Upper lobe of left lung (tissue), 6 donors: ENCODE results near the gene RNF19B. TPM values are rescaled to one million over a fixed set of nuclear protein-coding genes. Genes with fewer than 3 reads are reported as not detected.
A peak's percentile ranks its signal among the peaks of the same experiment; 100 is the strongest.
"Not testable (repeated sequence)": the region's sequence is repeated elsewhere in the genome, so short reads cannot be mapped to it uniquely, and the experiment has no call there.

Experiments used
- ATAC-seq, 2 donors: fragments of 200-7000 bp; cut with Tn5 transposase; one replicate each; pipeline ENCODE4 v1.9.1; 2022; ENCODE audit warnings: mild to moderate bottlenecking in 2 of 2, moderate library complexity in 2 of 2; ENCODE audit not compliant: low FRiP score in 2 of 2
- DNase-seq, 2 donors: peaks; one replicate each; pipeline ENCODE4 v3.0.0-alpha.2; 2019 to 2020
- H3K27ac ChIP-seq, 4 donors: fragments of 200-600 bp; sonication (generic); one replicate each; pipeline ENCODE4 v1.5.1; 2016 to 2019
- H3K27me3 ChIP-seq, 4 donors: fragments of 200-600 bp; sonication (generic); one replicate each; pipeline ENCODE4 v1.5.1; 2017 to 2019
- H3K36me3 ChIP-seq, 4 donors: fragments of 200-600 bp; sonication (generic); one replicate each; pipeline ENCODE4 v1.5.1; 2016 to 2019
- H3K4me1 ChIP-seq, 4 donors: fragments of 200-600 bp; sonication (generic); one replicate each; pipeline ENCODE4 v1.5.1; 2018 to 2019
- H3K4me3 ChIP-seq, 4 donors: fragments of 200-600 bp; sonication (generic); one replicate each; pipeline ENCODE4 v1.5.1; 2017 to 2019; ENCODE audit warnings: mild to moderate bottlenecking in 2 of 4, moderate library complexity in 1 of 4
- H3K9me3 ChIP-seq, 4 donors: fragments of 200-600 bp; sonication (generic); one replicate each; pipeline ENCODE4 v1.5.1; 2018 to 2019
- EP300 ChIP-seq, 4 donors: sonication (generic); formaldehyde crosslinking; IDR thresholded peaks; one replicate each; pipeline ENCODE4 v1.5.1; 2017; ENCODE audit warnings: antibody characterized with exemption in 4 of 4, control low read depth in 2 of 4
- POLR2A ChIP-seq, 4 donors: fragments of 450-650 bp; IDR thresholded peaks; one replicate each; pipeline ENCODE4 v1.5.1; 2016 to 2017; ENCODE audit warnings: antibody characterized with exemption in 4 of 4, mild to moderate bottlenecking in 2 of 4
- POLR2AphosphoS5 ChIP-seq, 2 donors: sonication (generic); formaldehyde crosslinking; IDR thresholded peaks; one replicate each; pipeline ENCODE4 v1.5.1; 2017; ENCODE audit warnings: antibody characterized with exemption in 2 of 2
- WGBS, 2 donors: methylation state at CpG; one replicate each; pipeline ENCODE4 v1.1.5; 2017 to 2018; 5-methylcytosine and 5-hydroxymethylcytosine counted together
- total RNA-seq, 6 donors: library from RNA; depleted of rRNA in 4 of 6; stranded (reverse); fragments of >200 nt in 4 of 6; gene quantifications; one replicate each; pipeline versions ENCODE4 v1.1.0 to v1.2.1, GENCODE V29; 2016 to 2021
- TF ChIP-seq, protein P1 (sequence below), 6 experiments: fragments of 450-650 bp in 4 of 6; fragments of 200-600 bp in 2 of 6; sonication (generic) in 2 of 6; IDR thresholded peaks; one replicate each; pipeline ENCODE4 v1.5.1; 2016 to 2019; ENCODE audit warnings: antibody characterized with exemption in 6 of 6
- donor health status: DM: no; HTN: no; CAD: no; lungs with moderate emphysema.
- donor health status: DM: no; HTN: yes; CAD: no; lungs with severe emphysema.

RNF19B gene
- total RNA-seq, 6 donors from 2014 or later = 28.7 to 44.5 (median 37.4) TPM

DNA sequence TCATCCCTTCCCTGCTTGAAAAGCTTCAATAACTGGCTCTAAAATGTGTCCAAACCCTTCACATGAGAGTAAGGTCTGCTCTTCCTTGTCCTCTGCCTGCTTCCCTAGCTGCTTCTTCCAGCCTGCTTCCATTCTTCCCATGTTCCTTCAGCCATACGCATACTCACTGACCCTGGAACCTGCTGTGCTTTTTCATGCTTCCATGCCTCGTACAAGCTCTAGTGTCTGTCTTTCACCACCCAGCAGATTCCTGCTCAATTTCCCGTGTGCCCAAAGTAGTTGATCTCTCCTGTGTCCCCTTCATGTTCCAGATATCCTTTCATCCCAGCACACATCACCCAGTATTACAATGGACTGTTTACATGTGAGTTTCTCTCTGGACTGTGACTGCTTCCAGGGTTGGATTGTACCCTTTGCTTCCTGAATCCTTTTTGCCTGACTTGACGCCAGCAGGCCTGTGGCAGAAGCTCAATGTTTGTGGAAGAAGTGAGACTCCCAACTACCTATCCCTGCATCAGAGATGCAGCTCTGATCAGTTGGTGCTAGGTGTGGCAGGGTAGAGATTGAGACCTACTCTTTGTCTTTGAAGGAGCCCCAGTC lies 35.9 kb upstream of the RNF19B start:
- Histone ChIP-seq H3K9me3 (no peaks in the 10 kb centered on the region), H3K27me3 (no peaks in the 10 kb centered on the region), H3K4me1 (peaks cover 35 to 55% (median 42%) of the 10 kb centered on the region in 4 donors), H3K27ac (peak overlapping the region in 2 of 4 donors; percentile 31 to 36), H3K36me3 (no peaks in the 10 kb centered on the region), H3K4me3 (no peak overlapping the region)
- 54 to 64% methylated on average over 4 of the region's 4 CpGs for WGBS, 2 donors
- ATAC-seq = no peak
- DNase-seq = no peak
- TF ChIP-seq, protein P1, sequence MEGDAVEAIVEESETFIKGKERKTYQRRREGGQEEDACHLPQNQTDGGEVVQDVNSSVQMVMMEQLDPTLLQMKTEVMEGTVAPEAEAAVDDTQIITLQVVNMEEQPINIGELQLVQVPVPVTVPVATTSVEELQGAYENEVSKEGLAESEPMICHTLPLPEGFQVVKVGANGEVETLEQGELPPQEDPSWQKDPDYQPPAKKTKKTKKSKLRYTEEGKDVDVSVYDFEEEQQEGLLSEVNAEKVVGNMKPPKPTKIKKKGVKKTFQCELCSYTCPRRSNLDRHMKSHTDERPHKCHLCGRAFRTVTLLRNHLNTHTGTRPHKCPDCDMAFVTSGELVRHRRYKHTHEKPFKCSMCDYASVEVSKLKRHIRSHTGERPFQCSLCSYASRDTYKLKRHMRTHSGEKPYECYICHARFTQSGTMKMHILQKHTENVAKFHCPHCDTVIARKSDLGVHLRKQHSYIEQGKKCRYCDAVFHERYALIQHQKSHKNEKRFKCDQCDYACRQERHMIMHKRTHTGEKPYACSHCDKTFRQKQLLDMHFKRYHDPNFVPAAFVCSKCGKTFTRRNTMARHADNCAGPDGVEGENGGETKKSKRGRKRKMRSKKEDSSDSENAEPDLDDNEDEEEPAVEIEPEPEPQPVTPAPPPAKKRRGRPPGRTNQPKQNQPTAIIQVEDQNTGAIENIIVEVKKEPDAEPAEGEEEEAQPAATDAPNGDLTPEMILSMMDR (IDR thresholded peaks at IDR 0.05) = no peak
- no peak for TF ChIP-seq POLR2A (IDR thresholded peaks at IDR 0.05)
- no peak for TF ChIP-seq EP300 (IDR thresholded peaks at IDR 0.05)
- no peak for TF ChIP-seq POLR2AphosphoS5 (IDR thresholded peaks at IDR 0.05)

DNA sequence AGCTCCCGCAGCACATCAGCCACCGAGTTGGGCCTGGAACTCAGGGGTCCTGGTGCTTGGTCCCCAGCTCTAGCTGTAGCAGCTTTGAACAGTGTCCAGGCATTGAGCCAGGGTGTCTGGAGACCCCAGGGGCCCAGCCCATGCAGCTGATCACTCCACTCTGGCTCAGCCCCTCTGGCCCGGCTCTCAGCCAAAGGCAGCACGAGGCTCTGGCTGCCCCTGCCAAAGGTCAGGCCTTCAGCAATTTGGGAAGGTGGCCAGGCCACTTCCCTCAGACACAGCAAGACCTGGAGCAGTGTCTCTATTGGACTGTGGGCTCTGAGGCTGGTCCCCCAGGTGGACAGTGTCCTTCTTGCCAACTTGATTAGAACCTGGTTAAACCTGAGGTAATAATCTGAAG lies 34.4 kb upstream of the RNF19B start:
- no peaks in the 10 kb centered on the region for H3K36me3 ChIP-seq
- H3K4me1 ChIP-seq = peaks cover 34 to 46% (median 39%) of the 10 kb centered on the region in 4 donors
- H3K4me3 ChIP-seq = no peak overlapping the region
- peak in 1 of 2 donors; percentile 48 for DNase-seq
- WGBS, 2 donors = 75% methylated on average over 4 of the region's 4 CpGs; no CpG with 5 or more reads in 1 of the 2 donors
- ATAC-seq = no peak
- H3K9me3 ChIP-seq = no peaks in the 10 kb centered on the region
- TF ChIP-seq, protein P1 (IDR thresholded peaks at IDR 0.05) = no peak
- TF ChIP-seq POLR2AphosphoS5 (IDR thresholded peaks at IDR 0.05) (no peak), POLR2A (IDR thresholded peaks at IDR 0.05) (no peak), EP300 (IDR thresholded peaks at IDR 0.05) (no peak)
- H3K27ac ChIP-seq = peak overlapping the region in 2 of 4 donors; percentile 50 to 73
- H3K27me3 ChIP-seq = no peaks in the 10 kb centered on the region

DNA sequence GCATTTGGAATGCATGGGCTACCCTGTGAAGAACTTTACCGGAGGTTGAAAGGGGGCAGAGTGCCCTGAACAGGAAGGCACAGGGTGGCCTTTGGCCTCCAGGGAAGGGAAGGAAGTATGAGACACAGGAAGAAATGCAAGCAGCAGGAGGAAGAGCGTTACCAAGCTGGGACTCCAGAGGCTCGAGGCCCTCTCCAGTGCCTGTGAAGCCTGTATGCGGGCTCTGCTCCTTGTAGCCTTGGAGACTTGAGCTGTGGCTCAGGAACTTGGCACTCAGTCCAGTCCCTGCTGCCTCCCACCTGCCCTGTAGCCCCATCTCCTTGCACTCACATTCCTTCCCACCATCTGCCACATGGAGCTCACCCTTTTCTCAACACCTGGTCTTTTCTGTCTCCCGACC lies 33.5 kb upstream of the RNF19B start:
- ATAC-seq (peak; percentile 40 to 49), DNase-seq (peak in 1 of 2 donors; percentile 34)
- peak overlapping the region; percentile 18 to 76 (median 58) for H3K27ac ChIP-seq

DNA sequence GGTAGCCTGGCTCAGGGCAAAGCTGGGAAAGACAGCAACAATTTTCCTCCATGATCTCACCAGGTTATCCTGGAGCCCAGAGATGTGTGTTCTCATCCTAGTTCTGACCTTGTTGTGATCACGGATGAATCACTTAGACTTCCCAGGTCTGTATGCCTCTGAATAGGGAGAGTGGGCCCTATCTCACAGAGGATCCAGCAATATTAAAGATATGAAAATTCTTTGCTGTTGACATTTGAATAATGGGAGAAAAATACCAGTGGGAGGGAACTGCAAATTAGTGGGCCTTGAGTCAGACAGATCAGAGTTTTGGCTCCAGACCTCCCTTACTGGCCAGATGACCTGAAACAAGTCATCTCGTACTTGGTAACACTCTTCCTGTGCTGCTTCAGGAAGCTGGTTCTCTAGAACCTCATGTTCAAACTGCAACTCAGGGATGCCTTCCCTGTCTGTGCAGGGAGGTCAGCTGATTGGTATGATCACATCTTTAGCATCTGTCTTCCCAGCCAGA lies 32.8 kb upstream of the RNF19B start:
- Histone ChIP-seq H3K9me3 (no peaks in the 10 kb centered on the region), H3K4me3 (no peak overlapping the region), H3K4me1 (peaks cover 42 to 59% (median 48%) of the 10 kb centered on the region in 4 donors), H3K27me3 (no peaks in the 10 kb centered on the region), H3K36me3 (no peaks in the 10 kb centered on the region), H3K27ac (peak overlapping the region; percentile 18 to 76 (median 58))
- TF ChIP-seq, protein P1 (IDR thresholded peaks at IDR 0.05) = no peak
- TF ChIP-seq POLR2AphosphoS5 (IDR thresholded peaks at IDR 0.05) = no peak
- TF ChIP-seq EP300 (IDR thresholded peaks at IDR 0.05) = no peak
- no peak for TF ChIP-seq POLR2A (IDR thresholded peaks at IDR 0.05)
- WGBS, 2 donors = 68 to 77% methylated on average over 2 of the region's 2 CpGs
- ATAC-seq (peak in 1 of 2 donors; percentile 49), DNase-seq (no peak)

More for the DNA sequence above, 33.5 kb upstream of the RNF19B start:
- TF ChIP-seq EP300 (IDR thresholded peaks at IDR 0.05) = no peak
- TF ChIP-seq, protein P1 (IDR thresholded peaks at IDR 0.05) = no peak
- TF ChIP-seq POLR2AphosphoS5 (IDR thresholded peaks at IDR 0.05) = peak in 1 of 2 donors; percentile 39
- TF ChIP-seq POLR2A (IDR thresholded peaks at IDR 0.05) = no peak
- whole genome bisulfite sequencing, 2 donors = 66 to 69% methylated on average over 5 of the region's 5 CpGs
- no peak overlapping the region for H3K4me3 ChIP-seq
- no peaks in the 10 kb centered on the region for H3K9me3 ChIP-seq
- H3K4me1 ChIP-seq = peaks cover 38 to 53% (median 42%) of the 10 kb centered on the region in 4 donors
- H3K27me3 ChIP-seq = no peaks in the 10 kb centered on the region
- H3K36me3 ChIP-seq = no peaks in the 10 kb centered on the region

DNA sequence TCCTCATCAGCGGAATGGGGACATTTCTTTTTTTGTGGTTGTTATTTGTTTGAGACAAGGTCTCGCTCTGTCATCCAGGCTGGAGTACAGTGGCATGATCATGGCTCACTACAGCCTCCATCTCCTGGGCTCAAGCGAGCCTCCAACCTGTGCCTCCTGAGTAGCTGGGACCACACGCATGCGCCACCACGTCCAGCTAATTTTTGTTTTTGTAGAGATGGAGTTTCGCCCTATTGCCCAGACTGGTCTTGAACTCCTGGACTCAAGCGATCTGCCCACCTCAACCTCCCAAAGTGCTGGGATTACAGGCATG lies 28.7 kb upstream of the RNF19B start:
- H3K4me1 ChIP-seq = peaks cover 49 to 67% (median 63%) of the 10 kb centered on the region in 4 donors
- peak in 1 of 2 donors; percentile 28 for DNase-seq

More for the DNA sequence above, 28.7 kb upstream of the RNF19B start:
- H3K36me3 ChIP-seq, ATAC-seq, H3K27me3 ChIP-seq, H3K9me3 ChIP-seq, H3K4me3 ChIP-seq: not testable (repeated sequence)
- 88 to 90% methylated on average over 8 of the region's 8 CpGs for WGBS, 2 donors
- H3K27ac ChIP-seq = peak overlapping the region; percentile 83 to 87 (median 84)
